ENCODE data around the gene ZFR2. TPM values are rescaled to one million over a fixed set of nuclear protein-coding genes. Genes with fewer than 3 reads are reported as not detected.

Gene ZFR2
- total and polyA plus RNA-seq, 4 donors: not detected

DNA sequence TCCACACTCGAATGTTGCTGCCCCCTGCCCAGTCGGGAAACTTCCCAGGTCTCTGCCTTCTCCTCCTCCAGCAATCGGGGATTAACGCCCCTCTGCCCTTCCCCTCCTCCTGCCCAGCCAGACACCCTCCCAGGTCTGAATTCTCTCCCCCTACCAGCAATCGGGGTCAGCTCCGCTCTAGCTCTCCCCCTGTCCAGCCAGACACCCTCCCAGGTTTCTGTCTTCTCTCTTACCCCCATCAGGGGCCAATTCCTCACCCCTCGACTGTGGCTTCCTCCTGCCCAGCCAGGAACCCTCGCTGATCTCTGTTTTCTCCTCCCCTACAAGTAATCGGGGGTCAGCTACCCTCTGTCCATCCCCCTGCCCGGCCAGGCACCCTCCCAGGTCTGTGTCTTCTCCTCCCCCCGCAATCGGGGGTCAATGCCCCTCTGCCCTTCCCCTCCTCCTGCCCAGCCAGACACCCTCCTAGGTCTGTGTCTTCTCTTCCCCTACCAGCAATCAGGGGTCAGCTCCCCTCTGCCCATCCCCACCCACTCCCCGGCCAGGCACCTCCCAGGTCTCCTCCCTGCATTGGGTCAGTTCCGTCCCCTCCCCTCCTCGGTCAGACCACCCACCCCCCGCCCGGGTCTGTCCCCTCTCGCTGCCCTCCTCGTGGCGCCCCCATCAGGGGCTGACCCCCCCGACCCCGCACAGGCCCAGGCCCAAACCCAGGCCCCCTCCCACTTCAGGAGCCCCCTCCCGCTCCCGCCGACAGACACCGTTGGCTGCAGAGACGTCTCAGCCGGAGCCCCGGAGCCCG is 668 bp downstream of the ZFR2 start:
- Histone ChIP-seq H3K9me3 (ENCODE audit: control insufficient read depth in 4 of 4, low read length in 3 of 4) (peaks cover 0 to 6% (median 0%) of the 10 kb centered on the region in 4 donors), H3K9ac (ENCODE audit: low read depth in 1 of 2, low read length in 2 of 2) (no peak overlapping the region), H3K4me1 (ENCODE audit: control insufficient read depth in 4 of 4, insufficient read depth in 4 of 4, low read length in 3 of 4) (peaks cover 0 to 3% (median 0%) of the 10 kb centered on the region in 4 donors), H3K4me3 (ENCODE audit: low read depth in 1 of 3, low read length in 3 of 3) (peak overlapping the region in 1 of 3 donors; percentile 3), H3K27me3 (ENCODE audit: control insufficient read depth in 4 of 4, insufficient read depth in 4 of 4, low read length in 3 of 4) (peaks cover 0 to 11% (median 4%) of the 10 kb centered on the region in 4 donors), H3K27ac (ENCODE audit: low read depth in 1 of 2, low read length in 2 of 2) (no peak overlapping the region), H3K36me3 (ENCODE audit: control insufficient read depth in 4 of 4, insufficient read depth in 3 of 4, low read depth in 1 of 4, low read length in 3 of 4) (no peaks in the 10 kb centered on the region)
- DNase-seq (ENCODE audit: low spot score): no peak
- 10% methylated on average over 30 of the region's 30 CpGs for WGBS
- TF ChIP-seq HNF4G (IDR thresholded peaks at IDR 0.05) (no peak), JUND (IDR thresholded peaks at IDR 0.05) (no peak), FOXA2 (IDR thresholded peaks at IDR 0.05) (no peak), GABPA (IDR thresholded peaks at IDR 0.05 in 1 of 2, conservative IDR thresholded peaks at IDR 0.05 in 1 of 2) (no peak), SP1 (IDR thresholded peaks at IDR 0.05) (no peak), HNF4A (conservative IDR thresholded peaks at IDR 0.05) (no peak), TAF1 (conservative IDR thresholded peaks at IDR 0.05) (no peak)
- TF ChIP-seq, protein P1, sequence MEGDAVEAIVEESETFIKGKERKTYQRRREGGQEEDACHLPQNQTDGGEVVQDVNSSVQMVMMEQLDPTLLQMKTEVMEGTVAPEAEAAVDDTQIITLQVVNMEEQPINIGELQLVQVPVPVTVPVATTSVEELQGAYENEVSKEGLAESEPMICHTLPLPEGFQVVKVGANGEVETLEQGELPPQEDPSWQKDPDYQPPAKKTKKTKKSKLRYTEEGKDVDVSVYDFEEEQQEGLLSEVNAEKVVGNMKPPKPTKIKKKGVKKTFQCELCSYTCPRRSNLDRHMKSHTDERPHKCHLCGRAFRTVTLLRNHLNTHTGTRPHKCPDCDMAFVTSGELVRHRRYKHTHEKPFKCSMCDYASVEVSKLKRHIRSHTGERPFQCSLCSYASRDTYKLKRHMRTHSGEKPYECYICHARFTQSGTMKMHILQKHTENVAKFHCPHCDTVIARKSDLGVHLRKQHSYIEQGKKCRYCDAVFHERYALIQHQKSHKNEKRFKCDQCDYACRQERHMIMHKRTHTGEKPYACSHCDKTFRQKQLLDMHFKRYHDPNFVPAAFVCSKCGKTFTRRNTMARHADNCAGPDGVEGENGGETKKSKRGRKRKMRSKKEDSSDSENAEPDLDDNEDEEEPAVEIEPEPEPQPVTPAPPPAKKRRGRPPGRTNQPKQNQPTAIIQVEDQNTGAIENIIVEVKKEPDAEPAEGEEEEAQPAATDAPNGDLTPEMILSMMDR (IDR thresholded peaks at IDR 0.05; ENCODE audit: low read depth, low read length, missing input control): no peak

DNA sequence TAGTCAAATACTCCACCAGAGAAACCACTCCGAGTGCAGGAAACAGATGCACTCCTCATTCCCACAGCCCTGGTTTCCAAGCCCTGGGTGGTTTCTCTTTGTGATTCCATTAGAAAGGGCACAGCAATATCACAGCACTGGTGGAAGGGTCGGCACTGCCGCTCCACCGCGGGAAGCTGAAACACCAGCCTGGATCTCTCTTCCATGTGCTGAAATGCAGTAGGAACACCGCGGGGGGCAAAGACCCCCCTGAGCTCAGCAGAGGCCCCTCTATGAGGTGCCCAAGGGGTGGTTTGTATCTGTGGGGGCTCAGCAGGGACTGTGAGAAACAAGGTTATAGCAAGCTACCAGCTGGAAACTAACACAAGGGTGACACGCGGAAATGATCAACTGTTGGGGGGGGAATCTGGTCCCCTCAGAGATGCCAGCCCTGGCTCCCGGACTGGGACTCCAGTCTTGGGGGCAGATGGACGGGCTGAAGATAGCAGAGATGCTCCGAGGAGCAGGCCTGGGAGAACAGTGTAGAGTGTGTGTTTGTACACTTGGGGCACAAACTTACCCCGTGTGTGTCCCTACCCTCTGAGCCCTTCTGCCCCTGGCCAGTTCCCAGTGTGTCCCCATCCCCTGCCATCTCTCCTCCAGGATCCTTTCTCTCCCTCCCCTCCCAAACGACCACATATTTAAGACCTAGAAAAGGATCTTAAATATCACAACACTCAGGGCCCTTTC is 1.8 kb downstream of the ZFR2 start:
- 59% methylated on average over 14 of the region's 14 CpGs for whole genome bisulfite sequencing
- H3K36me3 ChIP-seq (ENCODE audit: control insufficient read depth in 4 of 4, insufficient read depth in 3 of 4, low read depth in 1 of 4, low read length in 3 of 4): no peaks in the 10 kb centered on the region
- H3K9ac ChIP-seq (ENCODE audit: low read depth in 1 of 2, low read length in 2 of 2): no peak overlapping the region
- H3K27ac ChIP-seq (ENCODE audit: low read depth in 1 of 2, low read length in 2 of 2): no peak overlapping the region
- H3K9me3 ChIP-seq (ENCODE audit: control insufficient read depth in 4 of 4, low read length in 3 of 4): peaks cover 0 to 6% (median 0%) of the 10 kb centered on the region in 4 donors
- peaks cover 0 to 3% (median 0%) of the 10 kb centered on the region in 4 donors for H3K4me1 ChIP-seq (ENCODE audit: control insufficient read depth in 4 of 4, insufficient read depth in 4 of 4, low read length in 3 of 4)
- TF ChIP-seq FOXA2 (IDR thresholded peaks at IDR 0.05): no peak
- TF ChIP-seq, protein P2, sequence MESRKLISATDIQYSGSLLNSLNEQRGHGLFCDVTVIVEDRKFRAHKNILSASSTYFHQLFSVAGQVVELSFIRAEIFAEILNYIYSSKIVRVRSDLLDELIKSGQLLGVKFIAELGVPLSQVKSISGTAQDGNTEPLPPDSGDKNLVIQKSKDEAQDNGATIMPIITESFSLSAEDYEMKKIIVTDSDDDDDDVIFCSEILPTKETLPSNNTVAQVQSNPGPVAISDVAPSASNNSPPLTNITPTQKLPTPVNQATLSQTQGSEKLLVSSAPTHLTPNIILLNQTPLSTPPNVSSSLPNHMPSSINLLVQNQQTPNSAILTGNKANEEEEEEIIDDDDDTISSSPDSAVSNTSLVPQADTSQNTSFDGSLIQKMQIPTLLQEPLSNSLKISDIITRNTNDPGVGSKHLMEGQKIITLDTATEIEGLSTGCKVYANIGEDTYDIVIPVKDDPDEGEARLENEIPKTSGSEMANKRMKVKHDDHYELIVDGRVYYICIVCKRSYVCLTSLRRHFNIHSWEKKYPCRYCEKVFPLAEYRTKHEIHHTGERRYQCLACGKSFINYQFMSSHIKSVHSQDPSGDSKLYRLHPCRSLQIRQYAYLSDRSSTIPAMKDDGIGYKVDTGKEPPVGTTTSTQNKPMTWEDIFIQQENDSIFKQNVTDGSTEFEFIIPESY (IDR thresholded peaks at IDR 0.05): no peak
- no peak for TF ChIP-seq GABPA (IDR thresholded peaks at IDR 0.05 in 1 of 2, conservative IDR thresholded peaks at IDR 0.05 in 1 of 2)
- TF ChIP-seq, protein P1 (IDR thresholded peaks at IDR 0.05; ENCODE audit: low read depth, low read length, missing input control): no peak
- TF ChIP-seq, protein P3, sequence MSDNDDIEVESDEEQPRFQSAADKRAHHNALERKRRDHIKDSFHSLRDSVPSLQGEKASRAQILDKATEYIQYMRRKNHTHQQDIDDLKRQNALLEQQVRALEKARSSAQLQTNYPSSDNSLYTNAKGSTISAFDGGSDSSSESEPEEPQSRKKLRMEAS (IDR thresholded peaks at IDR 0.05): no peak
- TF ChIP-seq JUND (IDR thresholded peaks at IDR 0.05): no peak
- no peak for TF ChIP-seq HNF4A (conservative IDR thresholded peaks at IDR 0.05)
- TF ChIP-seq, protein P4, sequence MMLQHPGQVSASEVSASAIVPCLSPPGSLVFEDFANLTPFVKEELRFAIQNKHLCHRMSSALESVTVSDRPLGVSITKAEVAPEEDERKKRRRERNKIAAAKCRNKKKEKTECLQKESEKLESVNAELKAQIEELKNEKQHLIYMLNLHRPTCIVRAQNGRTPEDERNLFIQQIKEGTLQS (IDR thresholded peaks at IDR 0.05): no peak
- TF ChIP-seq NR2F2 (IDR thresholded peaks at IDR 0.05): no peak
- TF ChIP-seq RAD21 (IDR thresholded peaks at IDR 0.05): no peak
- TF ChIP-seq EGR1 (IDR thresholded peaks at IDR 0.05; ENCODE audit: low read depth in 2 of 2): no peak
- no peak for TF ChIP-seq HNF4G (IDR thresholded peaks at IDR 0.05)
- no peak overlapping the region for H3K4me3 ChIP-seq (ENCODE audit: low read depth in 1 of 3, low read length in 3 of 3)
- DNase-seq (ENCODE audit: low spot score): no peak
- peaks cover 0 to 11% (median 4%) of the 10 kb centered on the region in 4 donors for H3K27me3 ChIP-seq (ENCODE audit: control insufficient read depth in 4 of 4, insufficient read depth in 4 of 4, low read length in 3 of 4)
